A673 (cell line): ENCODE results near the gene STKLD1.

Experiments used
- EZH2 ChIP-seq: fragments of 200-600 bp; sonication (generic); IDR thresholded peaks from 2 replicates; pipeline ENCODE4 v1.6.1; 2017; ENCODE audit warnings: borderline replicate concordance, low read depth, mild to moderate bottlenecking, mixed read lengths, antibody characterized with exemption, low read length; ENCODE audit not compliant: poor library complexity, severe bottlenecking
- TF ChIP-seq, protein P1 (sequence below): fragments of 300-800, 200-600 bp; sonication (generic); conservative IDR thresholded peaks from 2 replicates; pipeline ENCODE4 v1.5.1; 2017; ENCODE audit warnings: low read depth, mild to moderate bottlenecking, antibody characterized with exemption, low read length, moderate library complexity, mixed read lengths

- TF ChIP-seq, protein P1, sequence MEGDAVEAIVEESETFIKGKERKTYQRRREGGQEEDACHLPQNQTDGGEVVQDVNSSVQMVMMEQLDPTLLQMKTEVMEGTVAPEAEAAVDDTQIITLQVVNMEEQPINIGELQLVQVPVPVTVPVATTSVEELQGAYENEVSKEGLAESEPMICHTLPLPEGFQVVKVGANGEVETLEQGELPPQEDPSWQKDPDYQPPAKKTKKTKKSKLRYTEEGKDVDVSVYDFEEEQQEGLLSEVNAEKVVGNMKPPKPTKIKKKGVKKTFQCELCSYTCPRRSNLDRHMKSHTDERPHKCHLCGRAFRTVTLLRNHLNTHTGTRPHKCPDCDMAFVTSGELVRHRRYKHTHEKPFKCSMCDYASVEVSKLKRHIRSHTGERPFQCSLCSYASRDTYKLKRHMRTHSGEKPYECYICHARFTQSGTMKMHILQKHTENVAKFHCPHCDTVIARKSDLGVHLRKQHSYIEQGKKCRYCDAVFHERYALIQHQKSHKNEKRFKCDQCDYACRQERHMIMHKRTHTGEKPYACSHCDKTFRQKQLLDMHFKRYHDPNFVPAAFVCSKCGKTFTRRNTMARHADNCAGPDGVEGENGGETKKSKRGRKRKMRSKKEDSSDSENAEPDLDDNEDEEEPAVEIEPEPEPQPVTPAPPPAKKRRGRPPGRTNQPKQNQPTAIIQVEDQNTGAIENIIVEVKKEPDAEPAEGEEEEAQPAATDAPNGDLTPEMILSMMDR, result no peak
- no peak for TF ChIP-seq EZH2
Observed at GRCh38 chr9:133360400-133361393, 15.5 kb upstream of the STKLD1 start.
